Activated naive CD4-positive, alpha-beta T cell treated with anti-CD3 and anti-CD28 coated beads, Interleukin-2, amount 50 U/mL, for 24 hours (primary cell): ENCODE data around the gene CCDC27.

Source experiments
- H3K27ac Mint-ChIP-seq: one replicate; pipeline ENCODE4 v1.8.0; 2021; ENCODE audit warnings: mild to moderate bottlenecking, mixed read lengths
- H3K27me3 Mint-ChIP-seq: one replicate; pipeline ENCODE4 v1.8.0; 2021; ENCODE audit warnings: mixed read lengths
- H3K36me3 Mint-ChIP-seq: one replicate; pipeline ENCODE4 v1.8.0; 2021; ENCODE audit warnings: mixed read lengths
- H3K4me1 Mint-ChIP-seq: one replicate; pipeline ENCODE4 v1.8.0; 2021; ENCODE audit warnings: mixed read lengths
- H3K4me3 Mint-ChIP-seq: one replicate; pipeline ENCODE4 v1.8.0; 2021; ENCODE audit warnings: mild to moderate bottlenecking, mixed read lengths
- H3K9me3 Mint-ChIP-seq: one replicate; pipeline ENCODE4 v1.8.0; 2021; ENCODE audit warnings: mixed read lengths

The CCDC27 gene

GRCh38 chr1:3752400-3752945, at the start of gene CCDC27:
Gene CCDC27 (plus strand): TSS chr1:3752450. CDS start chr1:3752482, 32 bp downstream.
- Mint-ChIP-seq H3K36me3 (no peaks in the 10 kb centered on the region), H3K27me3 (no peaks in the 10 kb centered on the region), H3K4me1 (peaks cover 10% of the 10 kb centered on the region), H3K4me3 (no peak within 1 kb of the TSS), H3K27ac (no peak within 1 kb of the TSS), H3K9me3 (no peaks in the 10 kb centered on the region)

- Mint-ChIP-seq H3K36me3 (no peaks in the 10 kb centered on the region), H3K9me3 (no peaks in the 10 kb centered on the region), H3K4me3 (no peak overlapping the region), H3K27ac (no peak overlapping the region), H3K27me3 (no peaks in the 10 kb centered on the region), H3K4me1 (peaks cover 5% of the 10 kb centered on the region)
Measured at GRCh38 chr1:3702528-3702927, 49.7 kb upstream of the CCDC27 start.

- H3K4me3 Mint-ChIP-seq: no peak overlapping the region
- H3K36me3 Mint-ChIP-seq: no peaks in the 10 kb centered on the region
- no peaks in the 10 kb centered on the region for H3K27me3 Mint-ChIP-seq
- peaks cover 5% of the 10 kb centered on the region for H3K4me1 Mint-ChIP-seq
- H3K27ac Mint-ChIP-seq: no peak overlapping the region
- no peaks in the 10 kb centered on the region for H3K9me3 Mint-ChIP-seq
Measured at GRCh38 chr1:3702990-3703728, 49.1 kb upstream of the CCDC27 start.

- Mint-ChIP-seq H3K27ac (peak overlapping the region; percentile 4), H3K27me3 (no peaks in the 10 kb centered on the region), H3K4me3 (peak overlapping the region; percentile 42), H3K9me3 (no peaks in the 10 kb centered on the region), H3K36me3 (no peaks in the 10 kb centered on the region), H3K4me1 (peaks cover 5% of the 10 kb centered on the region)
Measured at GRCh38 chr1:3703786-3704371, 48.4 kb upstream of the CCDC27 start.

GRCh38 chr1:3705341-3705950, 46.8 kb upstream of the CCDC27 start:
- Mint-ChIP-seq H3K4me1 (peaks cover 5% of the 10 kb centered on the region), H3K4me3 (no peak overlapping the region), H3K9me3 (no peaks in the 10 kb centered on the region), H3K27ac (no peak overlapping the region), H3K36me3 (no peaks in the 10 kb centered on the region), H3K27me3 (peaks cover 2% of the 10 kb centered on the region)

GRCh38 chr1:3706651-3707297, 45.5 kb upstream of the CCDC27 start:
- H3K4me1 Mint-ChIP-seq: peaks cover 5% of the 10 kb centered on the region
- H3K27ac Mint-ChIP-seq: no peak overlapping the region
- no peaks in the 10 kb centered on the region for H3K9me3 Mint-ChIP-seq
- no peaks in the 10 kb centered on the region for H3K36me3 Mint-ChIP-seq
- no peak overlapping the region for H3K4me3 Mint-ChIP-seq
- H3K27me3 Mint-ChIP-seq: peaks cover 3% of the 10 kb centered on the region

- no peaks in the 10 kb centered on the region for H3K36me3 Mint-ChIP-seq
- peaks cover 3% of the 10 kb centered on the region for H3K27me3 Mint-ChIP-seq
- H3K4me3 Mint-ChIP-seq: no peak overlapping the region
- H3K9me3 Mint-ChIP-seq: no peaks in the 10 kb centered on the region
- peaks cover 5% of the 10 kb centered on the region for H3K4me1 Mint-ChIP-seq
- H3K27ac Mint-ChIP-seq: no peak overlapping the region
Measured at GRCh38 chr1:3707298-3707938, 44.8 kb upstream of the CCDC27 start.

GRCh38 chr1:3707939-3708328, 44.3 kb upstream of the CCDC27 start:
- Mint-ChIP-seq H3K9me3 (no peaks in the 10 kb centered on the region), H3K27me3 (peaks cover 3% of the 10 kb centered on the region), H3K36me3 (no peaks in the 10 kb centered on the region), H3K4me1 (peaks cover 5% of the 10 kb centered on the region), H3K27ac (no peak overlapping the region), H3K4me3 (no peak overlapping the region)

- Mint-ChIP-seq H3K27ac (no peak overlapping the region), H3K27me3 (peaks cover 3% of the 10 kb centered on the region), H3K4me3 (no peak overlapping the region), H3K4me1 (peaks cover 5% of the 10 kb centered on the region), H3K9me3 (no peaks in the 10 kb centered on the region), H3K36me3 (no peaks in the 10 kb centered on the region)
Measured at GRCh38 chr1:3708791-3709190, 43.5 kb upstream of the CCDC27 start.

GRCh38 chr1:3710251-3710650, 42.0 kb upstream of the CCDC27 start:
- H3K9me3 Mint-ChIP-seq: no peaks in the 10 kb centered on the region
- no peaks in the 10 kb centered on the region for H3K4me1 Mint-ChIP-seq
- peaks cover 3% of the 10 kb centered on the region for H3K27me3 Mint-ChIP-seq
- H3K36me3 Mint-ChIP-seq: no peaks in the 10 kb centered on the region
- no peak overlapping the region for H3K4me3 Mint-ChIP-seq
- no peak overlapping the region for H3K27ac Mint-ChIP-seq

GRCh38 chr1:3711381-3711779, 40.9 kb upstream of the CCDC27 start:
- Mint-ChIP-seq H3K9me3 (no peaks in the 10 kb centered on the region), H3K4me1 (no peaks in the 10 kb centered on the region), H3K27ac (no peak overlapping the region), H3K36me3 (no peaks in the 10 kb centered on the region), H3K4me3 (no peak overlapping the region), H3K27me3 (peaks cover 3% of the 10 kb centered on the region)

- H3K27ac Mint-ChIP-seq: no peak overlapping the region
- no peaks in the 10 kb centered on the region for H3K4me1 Mint-ChIP-seq
- no peak overlapping the region for H3K4me3 Mint-ChIP-seq
- peaks cover 3% of the 10 kb centered on the region for H3K27me3 Mint-ChIP-seq
- no peaks in the 10 kb centered on the region for H3K9me3 Mint-ChIP-seq
- no peaks in the 10 kb centered on the region for H3K36me3 Mint-ChIP-seq
Measured at GRCh38 chr1:3711780-3712451, 40.3 kb upstream of the CCDC27 start.

GRCh38 chr1:3712573-3713535, 39.4 kb upstream of the CCDC27 start:
- no peak overlapping the region for H3K4me3 Mint-ChIP-seq
- no peaks in the 10 kb centered on the region for H3K4me1 Mint-ChIP-seq
- no peaks in the 10 kb centered on the region for H3K36me3 Mint-ChIP-seq
- no peak overlapping the region for H3K27ac Mint-ChIP-seq
- H3K9me3 Mint-ChIP-seq: no peaks in the 10 kb centered on the region
- peaks cover 3% of the 10 kb centered on the region for H3K27me3 Mint-ChIP-seq

- no peak overlapping the region for H3K27ac Mint-ChIP-seq
- no peak overlapping the region for H3K4me3 Mint-ChIP-seq
- H3K4me1 Mint-ChIP-seq: no peaks in the 10 kb centered on the region
- H3K9me3 Mint-ChIP-seq: no peaks in the 10 kb centered on the region
- no peaks in the 10 kb centered on the region for H3K36me3 Mint-ChIP-seq
- H3K27me3 Mint-ChIP-seq: peaks cover 3% of the 10 kb centered on the region
Measured at GRCh38 chr1:3713840-3714239, 38.4 kb upstream of the CCDC27 start.
